Cardiac muscle cell (in vitro differentiated cells and primary cell): ENCODE measurements around the gene PCDHB8. TPM values are rescaled to one million over a fixed set of nuclear protein-coding genes. Genes with fewer than 3 reads are reported as not detected.
A peak's percentile ranks its signal among the peaks of the same experiment; 100 is the strongest.
"Not testable (repeated sequence)": the region's sequence is repeated elsewhere in the genome, so short reads cannot be mapped to it uniquely, and the experiment has no call there.

Experiments
- DNase-seq, 2 donors: peaks; one replicate each; pipeline versions ENCODE4 v3.0.0 to v3.0.0-alpha.2; 2010 to 2017; ENCODE audit warnings: low read depth in 1 of 2, low spot score in 1 of 2
- H3K27ac ChIP-seq: fragments of 200-600 bp; sonication (generic); 2 replicates; pipeline ENCODE4 v1.5.1; 2016
- H3K27me3 ChIP-seq: fragments of 200-600 bp; sonication (generic); 2 replicates; pipeline ENCODE4 v1.6.0; 2016; ENCODE audit warnings: control low read depth
- H3K36me3 ChIP-seq: fragments of 200-600 bp; sonication (generic); 2 replicates; pipeline ENCODE4 v1.5.1; 2016; ENCODE audit warnings: control low read depth
- H3K4me1 ChIP-seq: fragments of 200-600 bp; sonication (generic); 2 replicates; pipeline ENCODE4 v1.8.1; 2017; ENCODE audit warnings: low read depth, mild to moderate bottlenecking, mixed run types
- H3K4me3 ChIP-seq: fragments of 200-600 bp; sonication (generic); 2 replicates; pipeline ENCODE4 v1.5.1; 2016; ENCODE audit warnings: mild to moderate bottlenecking
- H3K9me3 ChIP-seq: fragments of 200-600 bp; sonication (generic); 2 replicates; pipeline ENCODE4 v1.5.1; 2017; ENCODE audit warnings: low read depth, mild to moderate bottlenecking, control low read depth
- polyA plus RNA-seq: library from polyadenylated mRNA; unstranded; fragments of >200 nt; fragmentation: Nextera tagmentation; extraction: Ambion mirVana; gene quantifications from 2 replicates; pipeline ENCODE4 v1.2.1, GENCODE V29; 2016
- total RNA-seq: library from RNA; depleted of rRNA; stranded (reverse); fragments of >200 nt; gene quantifications from 2 replicates; pipeline ENCODE4 v1.2.3, GENCODE V29; 2016
- TF ChIP-seq, protein P1 (sequence below): IDR thresholded peaks from 2 replicates; pipeline ENCODE4 v1.5.1; 2012; ENCODE audit warnings: low read depth, mild to moderate bottlenecking, low read length

The PCDHB8 gene
- total and polyA plus RNA-seq, 2 experiments from 2014 or later = 6.2 to 20.8 TPM

GRCh38 chr5:141192110-141192725, 14.6 kb downstream of the PCDHB8 start, which contains the start of gene PCDHB10:
Gene PCDHB10 (plus strand): TSS chr5:141192353. CDS start chr5:141192553, 200 bp downstream.
- TF ChIP-seq, protein P1, sequence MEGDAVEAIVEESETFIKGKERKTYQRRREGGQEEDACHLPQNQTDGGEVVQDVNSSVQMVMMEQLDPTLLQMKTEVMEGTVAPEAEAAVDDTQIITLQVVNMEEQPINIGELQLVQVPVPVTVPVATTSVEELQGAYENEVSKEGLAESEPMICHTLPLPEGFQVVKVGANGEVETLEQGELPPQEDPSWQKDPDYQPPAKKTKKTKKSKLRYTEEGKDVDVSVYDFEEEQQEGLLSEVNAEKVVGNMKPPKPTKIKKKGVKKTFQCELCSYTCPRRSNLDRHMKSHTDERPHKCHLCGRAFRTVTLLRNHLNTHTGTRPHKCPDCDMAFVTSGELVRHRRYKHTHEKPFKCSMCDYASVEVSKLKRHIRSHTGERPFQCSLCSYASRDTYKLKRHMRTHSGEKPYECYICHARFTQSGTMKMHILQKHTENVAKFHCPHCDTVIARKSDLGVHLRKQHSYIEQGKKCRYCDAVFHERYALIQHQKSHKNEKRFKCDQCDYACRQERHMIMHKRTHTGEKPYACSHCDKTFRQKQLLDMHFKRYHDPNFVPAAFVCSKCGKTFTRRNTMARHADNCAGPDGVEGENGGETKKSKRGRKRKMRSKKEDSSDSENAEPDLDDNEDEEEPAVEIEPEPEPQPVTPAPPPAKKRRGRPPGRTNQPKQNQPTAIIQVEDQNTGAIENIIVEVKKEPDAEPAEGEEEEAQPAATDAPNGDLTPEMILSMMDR = peak; percentile 19
- peak; percentile 12 to 51 for DNase-seq
- no peaks in the 10 kb centered on the region for H3K27me3 ChIP-seq
- peak within 1 kb of the TSS; percentile 30 for H3K4me3 ChIP-seq
- H3K9me3 ChIP-seq = no peaks in the 10 kb centered on the region
- H3K36me3 ChIP-seq = no peaks in the 10 kb centered on the region
- no peaks in the 10 kb centered on the region for H3K4me1 ChIP-seq
- no peak within 1 kb of the TSS for H3K27ac ChIP-seq

- not testable (repeated sequence) for H3K4me1 ChIP-seq, H3K27me3 ChIP-seq, H3K9me3 ChIP-seq, H3K27ac ChIP-seq, H3K4me3 ChIP-seq, H3K36me3 ChIP-seq, DNase-seq
Measured at GRCh38 chr5:141194332-141194731, 16.7 kb downstream of the PCDHB8 start.

DNA sequence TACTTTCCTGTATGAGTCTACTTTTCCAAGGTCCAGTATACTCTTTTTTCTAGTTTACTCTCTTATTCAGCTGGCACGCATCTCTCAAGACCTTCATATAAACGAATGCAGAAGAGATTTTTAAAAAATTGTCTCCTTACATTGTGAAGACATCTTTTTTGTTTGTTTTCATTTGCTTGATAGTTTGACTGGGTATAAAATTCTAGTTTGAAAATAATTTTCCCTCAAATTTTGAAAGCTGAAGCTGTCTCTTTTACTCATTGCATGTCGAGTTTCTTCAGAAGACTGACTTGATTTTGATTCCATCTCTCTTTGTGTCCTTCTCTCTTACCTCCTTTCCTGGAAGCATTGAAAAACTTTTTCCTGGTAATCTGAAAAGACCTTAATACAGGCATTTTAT, 18.8 kb downstream of the PCDHB8 start:
- H3K4me1 ChIP-seq = no peaks in the 10 kb centered on the region
- peaks cover 10% of the 10 kb centered on the region for H3K27me3 ChIP-seq
- no peak for DNase-seq
- no peak overlapping the region for H3K4me3 ChIP-seq
- TF ChIP-seq, protein P1 = no peak
- no peak overlapping the region for H3K27ac ChIP-seq
- no peaks in the 10 kb centered on the region for H3K36me3 ChIP-seq
- H3K9me3 ChIP-seq = no peaks in the 10 kb centered on the region

DNA sequence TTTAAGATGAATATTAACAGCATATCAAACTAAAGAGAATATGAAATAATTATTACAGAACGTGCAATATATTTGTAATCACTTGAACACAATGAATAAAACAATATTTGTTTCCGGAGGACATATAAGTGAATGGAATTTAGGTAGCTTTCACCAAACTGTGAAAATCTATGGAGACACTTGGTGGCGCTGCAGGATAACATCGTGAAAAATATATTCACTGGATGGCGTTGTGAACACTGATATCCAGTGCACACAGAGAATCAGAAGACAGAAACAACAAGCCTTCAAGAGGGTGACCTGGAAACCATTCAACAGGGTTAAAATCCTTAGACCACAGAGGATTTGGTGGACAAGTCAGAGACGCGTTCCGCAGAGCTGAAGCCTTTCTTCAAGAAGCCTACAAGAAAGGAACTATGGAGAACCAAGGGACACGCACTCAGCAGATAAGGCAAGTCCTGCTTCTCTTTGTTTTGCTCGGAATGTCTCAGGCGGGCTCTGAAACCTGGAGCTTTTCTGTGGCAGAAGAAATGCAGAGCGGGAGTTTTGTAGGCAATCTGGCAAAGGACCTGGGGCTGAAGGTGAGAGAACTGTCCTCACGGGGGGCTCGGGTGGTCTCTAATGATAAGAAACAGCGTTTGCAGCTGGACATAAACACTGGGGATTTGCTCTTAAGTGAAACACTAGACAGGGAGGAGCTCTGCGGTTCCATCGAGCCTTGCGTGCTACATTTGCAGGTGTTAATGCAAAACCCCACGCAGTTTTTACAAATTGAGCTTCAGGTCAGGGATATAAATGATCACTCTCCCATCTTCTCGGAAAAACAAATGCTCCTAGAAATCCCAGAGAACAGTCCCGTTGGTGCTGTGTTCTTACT, 22.0 kb downstream of the PCDHB8 start, which contains the start of gene PCDHB11:
PCDHB11 (plus strand) TSS at position 269 of the 877 bp plus-strand sequence; CDS start at position 417, 148 bp downstream.
- Histone ChIP-seq H3K27ac (no peak within 1 kb of the TSS), H3K4me3 (peak within 1 kb of the TSS; percentile 16)
- peak in 1 of 2 donors; percentile 34 for DNase-seq

DNA sequence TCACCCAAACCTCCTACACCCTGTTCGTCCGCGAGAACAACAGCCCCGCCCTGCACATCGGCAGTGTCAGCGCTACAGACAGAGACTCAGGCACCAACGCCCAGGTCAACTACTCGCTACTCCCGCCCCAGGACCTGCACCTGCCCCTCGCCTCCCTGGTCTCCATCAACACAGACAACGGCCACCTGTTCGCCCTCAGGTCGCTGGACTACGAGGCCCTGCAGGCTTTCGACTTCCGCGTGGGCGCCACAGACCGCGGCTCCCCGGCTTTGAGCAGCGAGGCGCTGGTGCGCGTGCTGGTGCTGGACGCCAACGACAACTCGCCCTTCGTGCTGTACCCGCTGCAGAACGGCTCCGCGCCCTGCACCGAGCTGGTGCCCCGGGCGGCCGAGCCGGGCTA, 23.5 kb downstream of the PCDHB8 start:
- H3K9me3 ChIP-seq, DNase-seq, H3K4me1 ChIP-seq, H3K4me3 ChIP-seq, H3K27ac ChIP-seq, H3K36me3 ChIP-seq: not testable (repeated sequence)
- H3K27me3 ChIP-seq = peaks cover 15% of the 10 kb centered on the region

More for the DNA sequence above, 22.0 kb downstream of the PCDHB8 start, which contains the start of gene PCDHB11:
- TF ChIP-seq, protein P1 = no peak
- Histone ChIP-seq H3K27me3 (peaks cover 15% of the 10 kb centered on the region), H3K4me1 (no peaks in the 10 kb centered on the region), H3K9me3 (no peaks in the 10 kb centered on the region), H3K36me3 (no peaks in the 10 kb centered on the region)

DNA sequence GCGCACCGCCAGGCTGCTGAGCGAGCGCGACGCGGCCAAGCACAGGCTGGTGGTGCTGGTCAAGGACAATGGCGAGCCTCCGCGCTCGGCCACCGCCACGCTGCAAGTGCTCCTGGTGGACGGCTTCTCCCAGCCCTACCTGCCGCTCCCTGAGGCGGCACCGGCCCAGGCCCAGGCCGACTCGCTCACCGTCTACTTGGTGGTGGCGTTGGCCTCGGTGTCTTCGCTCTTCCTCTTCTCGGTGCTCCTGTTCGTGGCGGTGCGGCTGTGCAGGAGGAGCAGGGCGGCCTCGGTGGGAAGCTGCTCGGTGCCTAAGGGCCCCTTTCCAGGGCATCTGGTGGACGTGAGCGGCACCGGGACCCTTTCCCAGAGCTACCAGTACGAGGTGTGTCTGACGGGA, 24.1 kb downstream of the PCDHB8 start:
- H3K4me1 ChIP-seq, DNase-seq, H3K27ac ChIP-seq, H3K9me3 ChIP-seq, H3K36me3 ChIP-seq, H3K4me3 ChIP-seq: not testable (repeated sequence)
- peaks cover 15% of the 10 kb centered on the region for H3K27me3 ChIP-seq

GRCh38 chr5:141208478-141208877, 30.9 kb downstream of the PCDHB8 start, which contains the start of gene PCDHB12:
Gene PCDHB12 (plus strand): TSS chr5:141208719. CDS start chr5:141208908, 189 bp downstream.
- H3K4me1 ChIP-seq = no peaks in the 10 kb centered on the region
- TF ChIP-seq, protein P1 = no peak
- peak in 1 of 2 donors; percentile 49 for DNase-seq
- H3K27ac ChIP-seq = no peak within 1 kb of the TSS
- H3K36me3 ChIP-seq = no peaks in the 10 kb centered on the region
- H3K4me3 ChIP-seq = peak within 1 kb of the TSS; percentile 24
- peaks cover 3% of the 10 kb centered on the region for H3K9me3 ChIP-seq
- H3K27me3 ChIP-seq = no peaks in the 10 kb centered on the region

DNA sequence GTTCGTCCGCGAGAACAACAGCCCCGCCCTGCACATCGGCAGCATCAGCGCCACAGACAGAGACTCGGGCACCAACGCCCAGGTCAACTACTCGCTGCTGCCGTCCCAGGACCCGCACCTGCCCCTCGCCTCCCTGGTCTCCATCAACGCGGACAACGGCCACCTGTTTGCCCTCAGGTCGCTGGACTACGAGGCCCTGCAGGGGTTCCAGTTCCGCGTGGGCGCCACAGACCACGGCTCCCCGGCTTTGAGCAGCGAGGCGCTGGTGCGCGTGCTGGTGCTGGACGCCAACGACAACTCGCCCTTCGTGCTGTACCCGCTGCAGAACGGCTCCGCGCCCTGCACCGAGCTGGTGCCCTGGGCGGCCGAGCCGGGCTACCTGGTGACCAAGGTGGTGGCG, 32.7 kb downstream of the PCDHB8 start:
- not testable (repeated sequence) for DNase-seq, H3K36me3 ChIP-seq, H3K27me3 ChIP-seq, H3K9me3 ChIP-seq, H3K27ac ChIP-seq, H3K4me1 ChIP-seq, H3K4me3 ChIP-seq

- H3K4me1 ChIP-seq, DNase-seq, H3K36me3 ChIP-seq, H3K27ac ChIP-seq, H3K27me3 ChIP-seq, H3K4me3 ChIP-seq, H3K9me3 ChIP-seq: not testable (repeated sequence)
Measured at GRCh38 chr5:141210849-141211248, 33.3 kb downstream of the PCDHB8 start.
